Measurements from ENCODE around the gene CSNK1G1. TPM values are rescaled to one million over a fixed set of nuclear protein-coding genes. Genes with fewer than 3 reads are reported as not detected.
"Not testable (repeated sequence)": the region's sequence is repeated elsewhere in the genome, so short reads cannot be mapped to it uniquely, and the experiment has no call there.

The CSNK1G1 gene
- total RNA-seq, 1 donor from 2014 or later, result 37.0 TPM

DNA sequence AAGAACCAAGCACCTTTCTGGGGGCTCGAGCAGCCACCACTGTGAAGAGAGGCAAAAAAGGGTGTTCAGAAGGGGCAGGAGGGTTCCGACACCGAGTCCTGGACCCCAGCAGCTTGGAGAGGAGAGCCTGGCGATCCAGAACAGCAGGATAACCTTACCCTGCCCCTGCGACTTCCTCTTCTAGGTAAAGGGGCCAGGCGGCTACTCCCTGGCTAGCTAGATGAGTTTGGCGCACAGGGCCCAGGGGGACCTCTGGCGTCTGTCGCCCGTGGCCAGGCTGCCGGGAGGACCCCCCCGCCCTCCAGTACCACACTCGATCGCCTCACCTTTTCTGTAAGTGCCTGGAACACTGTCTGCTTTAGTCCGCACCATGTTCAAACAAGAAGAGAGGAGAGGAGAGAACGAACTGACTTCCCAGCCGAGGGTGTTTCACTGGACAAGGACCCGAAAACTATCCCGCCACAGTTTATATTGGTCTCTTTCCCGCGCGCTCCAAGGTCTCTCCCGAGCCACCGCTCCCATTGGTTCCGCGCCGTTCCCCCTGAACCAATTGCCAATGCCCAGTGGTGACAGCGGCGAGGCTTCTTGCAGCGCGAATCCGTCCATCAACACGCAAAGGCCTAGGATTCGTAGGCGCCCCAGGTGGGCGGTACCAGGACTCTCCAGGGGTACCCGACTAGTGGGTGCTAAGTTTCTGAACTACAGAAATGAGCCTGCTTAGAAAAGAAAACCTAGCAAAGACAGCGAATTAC, 25.2 kb upstream of the CSNK1G1 start, which contains the start of gene PCLAF:
Gene PCLAF (minus strand): TSS at position 442 of the 752 bp plus-strand sequence. CDS start 70 bp downstream, at position 372.
- Mint-ChIP-seq H3K27me3 (ENCODE audit: low read depth, unreplicated experiment) (peaks cover 3% of the 10 kb centered on the region), H3K4me1 (ENCODE audit: low read depth, unreplicated experiment) (no peaks in the 10 kb centered on the region), H3K27ac (ENCODE audit: unreplicated experiment) (no peak within 1 kb of the TSS), H3K9me3 (ENCODE audit: unreplicated experiment) (no peaks in the 10 kb centered on the region), H3K36me3 (ENCODE audit: low read depth, unreplicated experiment) (no peaks in the 10 kb centered on the region), H3K4me3 (ENCODE audit: unreplicated experiment) (peak within 1 kb of the TSS; percentile 91)
- Histone ChIP-seq H3K4me1 (ENCODE audit: insufficient read depth, low read length) (no peaks in the 10 kb centered on the region), H3K36me3 (ENCODE audit: insufficient read depth, low read length) (peaks cover 2% of the 10 kb centered on the region), H3K27ac (ENCODE audit: low read depth, low read length) (peak within 1 kb of the TSS; percentile 41), H3K79me2 (ENCODE audit: insufficient read depth, low read length) (peaks cover 24% of the 10 kb centered on the region), H3K9me3 (ENCODE audit: insufficient read depth, low read depth, low read length) (no peaks in the 10 kb centered on the region), H3K4me2 (ENCODE audit: low read length) (peak within 1 kb of the TSS; percentile 87), H3K27me3 (ENCODE audit: insufficient read depth, low read length) (no peaks in the 10 kb centered on the region), H3K9ac (ENCODE audit: low read length) (peak within 1 kb of the TSS; percentile 80), H3K4me3 (ENCODE audit: insufficient read depth, low read depth, low read length) (peak within 1 kb of the TSS; percentile 68), H2AFZ (ENCODE audit: low read depth, low read length) (peak within 1 kb of the TSS; percentile 83), H4K20me1 (ENCODE audit: insufficient read depth, low read length) (no peaks in the 10 kb centered on the region)
- TF ChIP-seq EZH2 (IDR thresholded peaks at IDR 0.05; ENCODE audit: insufficient read depth, low read length), result no peak
- TF ChIP-seq, protein P1, sequence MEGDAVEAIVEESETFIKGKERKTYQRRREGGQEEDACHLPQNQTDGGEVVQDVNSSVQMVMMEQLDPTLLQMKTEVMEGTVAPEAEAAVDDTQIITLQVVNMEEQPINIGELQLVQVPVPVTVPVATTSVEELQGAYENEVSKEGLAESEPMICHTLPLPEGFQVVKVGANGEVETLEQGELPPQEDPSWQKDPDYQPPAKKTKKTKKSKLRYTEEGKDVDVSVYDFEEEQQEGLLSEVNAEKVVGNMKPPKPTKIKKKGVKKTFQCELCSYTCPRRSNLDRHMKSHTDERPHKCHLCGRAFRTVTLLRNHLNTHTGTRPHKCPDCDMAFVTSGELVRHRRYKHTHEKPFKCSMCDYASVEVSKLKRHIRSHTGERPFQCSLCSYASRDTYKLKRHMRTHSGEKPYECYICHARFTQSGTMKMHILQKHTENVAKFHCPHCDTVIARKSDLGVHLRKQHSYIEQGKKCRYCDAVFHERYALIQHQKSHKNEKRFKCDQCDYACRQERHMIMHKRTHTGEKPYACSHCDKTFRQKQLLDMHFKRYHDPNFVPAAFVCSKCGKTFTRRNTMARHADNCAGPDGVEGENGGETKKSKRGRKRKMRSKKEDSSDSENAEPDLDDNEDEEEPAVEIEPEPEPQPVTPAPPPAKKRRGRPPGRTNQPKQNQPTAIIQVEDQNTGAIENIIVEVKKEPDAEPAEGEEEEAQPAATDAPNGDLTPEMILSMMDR (IDR thresholded peaks at IDR 0.05; ENCODE audit: insufficient read depth, low read depth, low read length), result no peak
- FAIRE-seq (no peak), DNase-seq (ENCODE audit: low read depth) (peak; percentile 91)

DNA sequence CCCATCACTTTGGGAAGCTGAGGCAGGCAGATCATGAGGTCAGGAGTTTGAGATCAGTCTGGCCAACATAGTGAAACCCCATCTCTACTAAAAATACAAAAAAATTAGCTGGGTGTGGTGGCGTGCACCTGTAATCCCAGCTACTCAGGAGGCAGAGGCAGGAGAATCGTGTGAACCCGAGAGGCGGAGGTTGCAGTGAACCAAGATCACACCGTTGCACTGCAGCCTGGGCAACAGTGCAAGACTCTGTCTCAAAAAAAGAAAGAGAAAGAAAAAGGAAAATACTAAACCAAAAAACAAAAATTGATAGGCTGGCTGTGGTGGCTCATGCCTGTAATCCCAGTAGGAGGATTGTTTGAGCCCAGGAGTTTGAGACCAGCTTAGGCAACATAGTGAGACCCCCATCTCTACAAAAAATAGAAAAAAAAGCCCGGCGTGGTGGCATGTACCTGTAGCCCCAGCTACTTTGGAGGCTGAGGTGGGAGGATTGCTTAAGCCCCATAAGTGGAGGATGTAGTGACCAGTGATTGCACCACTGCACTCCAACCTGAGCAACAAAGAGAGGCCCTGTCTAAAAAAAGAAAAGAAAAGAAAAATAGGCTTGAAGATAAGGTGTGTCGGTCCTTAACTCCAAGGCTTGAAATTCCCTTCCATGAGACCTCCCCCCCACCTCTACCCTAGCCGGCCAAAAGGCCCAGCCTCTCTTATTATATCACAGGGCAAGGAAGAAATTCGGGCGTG, 24.3 kb upstream of the CSNK1G1 start:
- not testable (repeated sequence) for FAIRE-seq; DNase-seq (ENCODE audit: low read depth); H3K36me3 ChIP-seq (ENCODE audit: insufficient read depth, low read length); H3K4me1 ChIP-seq (ENCODE audit: insufficient read depth, low read length); H3K27me3 Mint-ChIP-seq (ENCODE audit: low read depth, unreplicated experiment); H3K9me3 ChIP-seq (ENCODE audit: insufficient read depth, low read depth, low read length); H3K27ac Mint-ChIP-seq (ENCODE audit: unreplicated experiment); H3K9me3 Mint-ChIP-seq (ENCODE audit: unreplicated experiment); H3K27me3 ChIP-seq (ENCODE audit: insufficient read depth, low read length); H3K36me3 Mint-ChIP-seq (ENCODE audit: low read depth, unreplicated experiment); H3K4me1 Mint-ChIP-seq (ENCODE audit: low read depth, unreplicated experiment); H4K20me1 ChIP-seq (ENCODE audit: insufficient read depth, low read length)
- H3K27ac ChIP-seq (ENCODE audit: low read depth, low read length), result peak overlapping the region; percentile 41
- H3K79me2 ChIP-seq (ENCODE audit: insufficient read depth, low read length), result peaks cover 24% of the 10 kb centered on the region
- peak overlapping the region; percentile 91 for H3K4me3 Mint-ChIP-seq (ENCODE audit: unreplicated experiment)
- peak overlapping the region; percentile 87 for H3K4me2 ChIP-seq (ENCODE audit: low read length)
- H3K4me3 ChIP-seq (ENCODE audit: insufficient read depth, low read depth, low read length), result peak overlapping the region; percentile 68
- H3K9ac ChIP-seq (ENCODE audit: low read length), result peak overlapping the region; percentile 80
- H2AFZ ChIP-seq (ENCODE audit: low read depth, low read length), result peak overlapping the region; percentile 83

DNA sequence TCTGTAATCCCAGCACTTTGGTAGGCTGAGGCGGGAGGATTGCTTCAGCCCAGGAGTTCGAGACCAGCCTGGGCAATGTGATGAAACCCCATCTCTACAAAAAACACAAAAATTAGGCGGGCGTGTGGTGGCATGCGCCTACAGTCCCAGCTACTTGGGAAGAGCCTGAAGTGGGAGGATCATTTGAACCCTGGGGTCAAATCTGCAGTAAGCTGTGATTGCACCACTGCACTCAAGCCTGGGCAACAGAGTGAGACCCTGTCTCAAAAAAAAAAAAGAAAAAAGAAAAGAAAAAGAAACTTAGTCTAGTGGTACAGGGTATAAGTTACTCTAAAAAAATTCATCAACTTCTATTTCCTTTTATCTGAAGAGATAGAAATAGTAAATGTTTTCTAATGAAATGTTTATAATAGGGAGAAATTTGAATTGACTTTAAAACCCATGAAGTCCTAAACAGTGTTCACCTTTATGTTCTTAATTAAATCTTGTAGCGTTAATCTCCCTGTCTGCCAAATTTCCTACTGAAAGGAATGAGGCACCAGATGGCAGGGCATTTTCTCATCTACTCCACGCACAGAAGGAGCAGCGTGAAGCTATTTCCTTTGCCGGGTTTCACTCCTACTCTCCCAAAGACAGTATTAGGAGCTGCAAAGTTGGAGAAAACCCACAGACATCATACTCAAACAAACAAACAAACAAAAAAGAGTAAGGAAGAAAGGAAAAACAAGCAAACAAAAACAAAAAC, 23.4 kb upstream of the CSNK1G1 start:
- Histone ChIP-seq H3K27ac (ENCODE audit: low read depth, low read length) (peak overlapping the region; percentile 48), H3K9ac (ENCODE audit: low read length) (peak overlapping the region; percentile 2), H2AFZ (ENCODE audit: low read depth, low read length) (no peak overlapping the region), H3K9me3 (ENCODE audit: insufficient read depth, low read depth, low read length) (no peaks in the 10 kb centered on the region), H3K27me3 (ENCODE audit: insufficient read depth, low read length) (no peaks in the 10 kb centered on the region), H3K36me3 (ENCODE audit: insufficient read depth, low read length) (peaks cover 4% of the 10 kb centered on the region), H4K20me1 (ENCODE audit: insufficient read depth, low read length) (no peaks in the 10 kb centered on the region), H3K4me2 (ENCODE audit: low read length) (peak overlapping the region; percentile 87), H3K4me1 (ENCODE audit: insufficient read depth, low read length) (no peaks in the 10 kb centered on the region), H3K4me3 (ENCODE audit: insufficient read depth, low read depth, low read length) (peak overlapping the region; percentile 68), H3K79me2 (ENCODE audit: insufficient read depth, low read length) (peaks cover 24% of the 10 kb centered on the region)
- Mint-ChIP-seq H3K9me3 (ENCODE audit: unreplicated experiment) (no peaks in the 10 kb centered on the region), H3K27me3 (ENCODE audit: low read depth, unreplicated experiment) (peaks cover 3% of the 10 kb centered on the region), H3K4me1 (ENCODE audit: low read depth, unreplicated experiment) (no peaks in the 10 kb centered on the region), H3K4me3 (ENCODE audit: unreplicated experiment) (no peak overlapping the region), H3K27ac (ENCODE audit: unreplicated experiment) (no peak overlapping the region), H3K36me3 (ENCODE audit: low read depth, unreplicated experiment) (no peaks in the 10 kb centered on the region)
- DNase-seq (ENCODE audit: low read depth) (no peak), FAIRE-seq (no peak)
- no peak for TF ChIP-seq EZH2 (IDR thresholded peaks at IDR 0.05; ENCODE audit: insufficient read depth, low read length)
- TF ChIP-seq, protein P1 (IDR thresholded peaks at IDR 0.05; ENCODE audit: insufficient read depth, low read depth, low read length), result no peak
